IgD-negative memory B cell (primary cell): ENCODE results near the gene MCL1. TPM values are rescaled to one million over a fixed set of nuclear protein-coding genes. Genes with fewer than 3 reads are reported as not detected.

Experiments
- H3K27ac Mint-ChIP-seq, 3 donors: one replicate each; pipeline ENCODE4 v1.8.0; 2020 to 2022; ENCODE audit warnings: mild to moderate bottlenecking in 3 of 3, mixed read lengths in 3 of 3, moderate library complexity in 1 of 3
- H3K27me3 Mint-ChIP-seq: one replicate; pipeline ENCODE4 v1.8.0; 2021; ENCODE audit warnings: mixed read lengths
- H3K36me3 Mint-ChIP-seq: one replicate; pipeline ENCODE4 v1.8.0; 2020; ENCODE audit warnings: mild to moderate bottlenecking, mixed read lengths
- H3K4me1 Mint-ChIP-seq, 3 donors: one replicate each; pipeline ENCODE4 v1.8.0; 2020 to 2022; ENCODE audit warnings: mixed read lengths in 3 of 3, mild to moderate bottlenecking in 1 of 3
- H3K4me3 Mint-ChIP-seq, 4 donors: one replicate each; pipeline ENCODE4 v1.8.0; 2020 to 2022; ENCODE audit warnings: mild to moderate bottlenecking in 4 of 4, mixed read lengths in 4 of 4, moderate library complexity in 3 of 4
- H3K9me3 Mint-ChIP-seq, 3 donors: one replicate each; pipeline ENCODE4 v1.8.0; 2020 to 2021; ENCODE audit warnings: mixed read lengths in 3 of 3, mild to moderate bottlenecking in 1 of 3
- polyA plus RNA-seq: library from polyadenylated mRNA; unstranded; fragments of 300-500 nt; fragmentation: Illumina TruSeq; gene quantifications from one replicate; pipeline ENCODE4 v1.2.3, GENCODE V29; 2021

MCL1 gene
- polyA plus RNA-seq, 1 donor from 2014 or later: 99.6 TPM

GRCh38 chr1:150551051-150551783 is 28.2 kb downstream of the MCL1 start:
- H3K27ac Mint-ChIP-seq: peak overlapping the region in 1 of 3 donors; percentile 53
- peak overlapping the region in 2 of 4 donors; percentile 58 to 71 for H3K4me3 Mint-ChIP-seq
- H3K36me3 Mint-ChIP-seq: peaks cover 2% of the 10 kb centered on the region
- H3K4me1 Mint-ChIP-seq: peaks cover 12 to 24% (median 13%) of the 10 kb centered on the region in 3 donors
- peaks cover 23% of the 10 kb centered on the region for H3K27me3 Mint-ChIP-seq
- H3K9me3 Mint-ChIP-seq: peaks cover 0 to 3% (median 0%) of the 10 kb centered on the region in 3 donors

- Mint-ChIP-seq H3K9me3 (peaks cover 0 to 3% (median 0%) of the 10 kb centered on the region in 3 donors), H3K27me3 (peaks cover 29% of the 10 kb centered on the region), H3K4me3 (peak overlapping the region; percentile 38 to 67 (median 52)), H3K4me1 (peaks cover 12 to 22% (median 13%) of the 10 kb centered on the region in 3 donors), H3K27ac (no peak overlapping the region), H3K36me3 (peaks cover 2% of the 10 kb centered on the region)
These were observed 29.0 kb downstream of the MCL1 start for GRCh38 chr1:150550222-150551050.

- H3K27ac Mint-ChIP-seq: no peak overlapping the region
- peak overlapping the region; percentile 68 to 88 (median 82) for H3K4me3 Mint-ChIP-seq
- peaks cover 2% of the 10 kb centered on the region for H3K36me3 Mint-ChIP-seq
- peaks cover 12 to 22% (median 13%) of the 10 kb centered on the region in 3 donors for H3K4me1 Mint-ChIP-seq
- peaks cover 0 to 3% (median 0%) of the 10 kb centered on the region in 3 donors for H3K9me3 Mint-ChIP-seq
- peaks cover 29% of the 10 kb centered on the region for H3K27me3 Mint-ChIP-seq
These were observed 29.8 kb downstream of the MCL1 start for GRCh38 chr1:150549496-150550221.

- H3K9me3 Mint-ChIP-seq: peaks cover 0 to 3% (median 0%) of the 10 kb centered on the region in 3 donors
- H3K4me1 Mint-ChIP-seq: peaks cover 12 to 22% (median 13%) of the 10 kb centered on the region in 3 donors
- no peak within 1 kb of the TSS for H3K27ac Mint-ChIP-seq
- H3K4me3 Mint-ChIP-seq: peak within 1 kb of the TSS; percentile 75 to 92 (median 83)
- H3K36me3 Mint-ChIP-seq: no peaks in the 10 kb centered on the region
- H3K27me3 Mint-ChIP-seq: peaks cover 29% of the 10 kb centered on the region
These were observed 30.5 kb downstream of the MCL1 start, which contains the start of gene ADAMTSL4 for GRCh38 chr1:150548632-150549495. Gene ADAMTSL4, plus strand, starts transcription at chr1:150549408. Its CDS starts 2,881 bp downstream, at chr1:150552289.

GRCh38 chr1:150548324-150548631 is 31.1 kb downstream of the MCL1 start:
- Mint-ChIP-seq H3K27me3 (peaks cover 34% of the 10 kb centered on the region), H3K9me3 (peaks cover 0 to 3% (median 0%) of the 10 kb centered on the region in 3 donors), H3K4me3 (peak overlapping the region; percentile 70 to 92 (median 81)), H3K27ac (no peak overlapping the region), H3K4me1 (peaks cover 12 to 22% (median 13%) of the 10 kb centered on the region in 3 donors), H3K36me3 (no peaks in the 10 kb centered on the region)

GRCh38 chr1:150546294-150546937 is 33.0 kb downstream of the MCL1 start:
- no peak overlapping the region for H3K4me3 Mint-ChIP-seq

GRCh38 chr1:150545486-150546032 is 33.9 kb downstream of the MCL1 start:
- no peak overlapping the region for H3K4me3 Mint-ChIP-seq
- peaks cover 0 to 3% (median 0%) of the 10 kb centered on the region in 3 donors for H3K9me3 Mint-ChIP-seq
- H3K27ac Mint-ChIP-seq: no peak overlapping the region
- H3K27me3 Mint-ChIP-seq: peaks cover 25% of the 10 kb centered on the region
- no peaks in the 10 kb centered on the region for H3K36me3 Mint-ChIP-seq
- H3K4me1 Mint-ChIP-seq: peaks cover 3 to 7% (median 4%) of the 10 kb centered on the region in 3 donors

More at GRCh38 chr1:150546294-150546937, 33.0 kb downstream of the MCL1 start:
- peaks cover 0 to 3% (median 0%) of the 10 kb centered on the region in 3 donors for H3K9me3 Mint-ChIP-seq
- H3K36me3 Mint-ChIP-seq: no peaks in the 10 kb centered on the region
- peaks cover 3 to 11% (median 9%) of the 10 kb centered on the region in 3 donors for H3K4me1 Mint-ChIP-seq
- H3K27me3 Mint-ChIP-seq: peaks cover 28% of the 10 kb centered on the region
- H3K27ac Mint-ChIP-seq: peak overlapping the region in 1 of 3 donors; percentile 39

- Mint-ChIP-seq H3K4me3 (no peak overlapping the region), H3K9me3 (peaks cover 0 to 3% (median 0%) of the 10 kb centered on the region in 3 donors), H3K4me1 (peaks cover 3 to 5% (median 4%) of the 10 kb centered on the region in 3 donors), H3K27me3 (peaks cover 21% of the 10 kb centered on the region), H3K36me3 (no peaks in the 10 kb centered on the region), H3K27ac (no peak overlapping the region)
These were observed 35.2 kb downstream of the MCL1 start for GRCh38 chr1:150544204-150544603.

GRCh38 chr1:150543500-150544143 is 35.8 kb downstream of the MCL1 start:
- H3K36me3 Mint-ChIP-seq: no peaks in the 10 kb centered on the region
- H3K9me3 Mint-ChIP-seq: peaks cover 0 to 3% (median 0%) of the 10 kb centered on the region in 3 donors
- peaks cover 3 to 5% (median 4%) of the 10 kb centered on the region in 3 donors for H3K4me1 Mint-ChIP-seq
- peak overlapping the region in 1 of 4 donors; percentile 21 for H3K4me3 Mint-ChIP-seq
- peaks cover 20% of the 10 kb centered on the region for H3K27me3 Mint-ChIP-seq
- H3K27ac Mint-ChIP-seq: no peak overlapping the region

GRCh38 chr1:150537732-150538684 is 41.4 kb downstream of the MCL1 start:
- H3K4me1 Mint-ChIP-seq: no peaks in the 10 kb centered on the region
- peak overlapping the region in 1 of 3 donors; percentile 73 for H3K27ac Mint-ChIP-seq
- H3K27me3 Mint-ChIP-seq: no peaks in the 10 kb centered on the region
- H3K36me3 Mint-ChIP-seq: no peaks in the 10 kb centered on the region
- no peak overlapping the region for H3K4me3 Mint-ChIP-seq
- no peaks in the 10 kb centered on the region for H3K9me3 Mint-ChIP-seq

GRCh38 chr1:150536836-150537731 is 42.3 kb downstream of the MCL1 start:
- no peaks in the 10 kb centered on the region for H3K36me3 Mint-ChIP-seq
- no peaks in the 10 kb centered on the region for H3K27me3 Mint-ChIP-seq
- no peak overlapping the region for H3K4me3 Mint-ChIP-seq
- H3K27ac Mint-ChIP-seq: no peak overlapping the region
- H3K4me1 Mint-ChIP-seq: peaks cover 0 to 4% (median 3%) of the 10 kb centered on the region in 3 donors
- no peaks in the 10 kb centered on the region for H3K9me3 Mint-ChIP-seq
